ENCODE results near the gene FOXN3. TPM values are rescaled to one million over a fixed set of nuclear protein-coding genes. Genes with fewer than 3 reads are reported as not detected.

The FOXN3 gene
- total RNA-seq, 1 donor from 2014 or later = 34.5 TPM

GRCh38 chr14:89402363-89402762 is 14.7 kb downstream of the FOXN3 start:
- TF ChIP-seq CTCF (IDR thresholded peaks at IDR 0.05; ENCODE audit: insufficient read depth, low read length, poor library complexity, severe bottlenecking) = no peak
- DNase-seq (ENCODE audit: low read depth) = no peak
- H3K4me3 ChIP-seq (ENCODE audit: low read depth, low read length) = no peak overlapping the region
- no peaks in the 10 kb centered on the region for H3K36me3 ChIP-seq (ENCODE audit: control insufficient read depth, insufficient read depth, low read length)
- H3K27me3 ChIP-seq (ENCODE audit: control insufficient read depth, insufficient read depth, low read length) = no peaks in the 10 kb centered on the region

GRCh38 chr14:89401761-89402160 is 15.3 kb downstream of the FOXN3 start:
- no peak for DNase-seq (ENCODE audit: low read depth)
- Histone ChIP-seq H3K36me3 (ENCODE audit: control insufficient read depth, insufficient read depth, low read length) (no peaks in the 10 kb centered on the region), H3K27me3 (ENCODE audit: control insufficient read depth, insufficient read depth, low read length) (no peaks in the 10 kb centered on the region), H3K4me3 (ENCODE audit: low read depth, low read length) (no peak overlapping the region)
- no peak for TF ChIP-seq CTCF (IDR thresholded peaks at IDR 0.05; ENCODE audit: insufficient read depth, low read length, poor library complexity, severe bottlenecking)

- no peak for TF ChIP-seq CTCF (IDR thresholded peaks at IDR 0.05; ENCODE audit: insufficient read depth, low read length, poor library complexity, severe bottlenecking)
- no peak for DNase-seq (ENCODE audit: low read depth)
- no peak overlapping the region for H3K4me3 ChIP-seq (ENCODE audit: low read depth, low read length)
Measured at GRCh38 chr14:89401241-89401640, 15.8 kb downstream of the FOXN3 start.

GRCh38 chr14:89400529-89400928 is 16.5 kb downstream of the FOXN3 start:
- TF ChIP-seq CTCF (IDR thresholded peaks at IDR 0.05; ENCODE audit: insufficient read depth, low read length, poor library complexity, severe bottlenecking) = no peak
- DNase-seq (ENCODE audit: low read depth) = no peak
- Histone ChIP-seq H3K4me3 (ENCODE audit: low read depth, low read length) (no peak overlapping the region), H3K36me3 (ENCODE audit: control insufficient read depth, insufficient read depth, low read length) (no peaks in the 10 kb centered on the region), H3K27me3 (ENCODE audit: control insufficient read depth, insufficient read depth, low read length) (no peaks in the 10 kb centered on the region)

More at GRCh38 chr14:89401241-89401640, 15.8 kb downstream of the FOXN3 start:
- Histone ChIP-seq H3K27me3 (ENCODE audit: control insufficient read depth, insufficient read depth, low read length) (no peaks in the 10 kb centered on the region), H3K36me3 (ENCODE audit: control insufficient read depth, insufficient read depth, low read length) (no peaks in the 10 kb centered on the region)

GRCh38 chr14:89399594-89400068 is 17.4 kb downstream of the FOXN3 start:
- H3K36me3 ChIP-seq (ENCODE audit: control insufficient read depth, insufficient read depth, low read length) = no peaks in the 10 kb centered on the region
- DNase-seq (ENCODE audit: low read depth) = peak; percentile 79
- no peak for TF ChIP-seq CTCF (IDR thresholded peaks at IDR 0.05; ENCODE audit: insufficient read depth, low read length, poor library complexity, severe bottlenecking)
- no peaks in the 10 kb centered on the region for H3K27me3 ChIP-seq (ENCODE audit: control insufficient read depth, insufficient read depth, low read length)
- H3K4me3 ChIP-seq (ENCODE audit: low read depth, low read length) = no peak overlapping the region

- Histone ChIP-seq H3K4me3 (ENCODE audit: low read depth, low read length) (no peak overlapping the region), H3K27me3 (ENCODE audit: control insufficient read depth, insufficient read depth, low read length) (no peaks in the 10 kb centered on the region), H3K36me3 (ENCODE audit: control insufficient read depth, insufficient read depth, low read length) (no peaks in the 10 kb centered on the region)
- TF ChIP-seq CTCF (IDR thresholded peaks at IDR 0.05; ENCODE audit: insufficient read depth, low read length, poor library complexity, severe bottlenecking) = no peak
- no peak for DNase-seq (ENCODE audit: low read depth)
Measured at GRCh38 chr14:89399157-89399556, 17.9 kb downstream of the FOXN3 start.

Data from kidney epithelial cell (primary cell).